NCI-H1092 (cell line): ENCODE data around the gene FRYL.
"Not testable (repeated sequence)": the region's sequence is repeated elsewhere in the genome, so short reads cannot be mapped to it uniquely, and the experiment has no call there.

Source experiments
- DNase-seq: peaks from one replicate; lab custom pipeline; 2025; lab: John Stamatoyannopoulos, UW

FRYL gene

GRCh38 chr4:48779998-48780864, at the start of gene FRYL:
Gene FRYL, minus strand, starts transcription at chr4:48780279. Its CDS starts 145,869 bp downstream, at chr4:48634410.
- DNase-seq, result peak; percentile 99

DNA sequence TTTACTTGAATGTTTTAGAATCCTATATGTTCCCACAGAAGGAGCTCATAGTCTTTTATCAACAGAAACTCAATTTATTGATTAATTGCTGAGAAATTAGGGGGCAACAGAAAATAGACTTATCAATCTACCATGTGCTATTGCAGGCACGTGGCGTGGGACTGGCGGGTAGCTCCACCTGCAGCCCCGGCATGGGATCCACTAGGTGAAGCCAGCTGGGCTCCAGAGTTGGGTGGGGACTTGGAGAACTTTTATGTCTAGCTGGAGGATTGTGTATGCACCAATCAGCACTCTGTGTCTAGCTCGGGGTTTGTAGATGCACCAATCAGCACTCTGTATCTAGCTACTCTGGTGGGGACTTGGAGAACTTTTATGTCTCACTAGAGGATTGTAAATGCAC, 47.5 kb upstream of the FRYL start:
- DNase-seq, result no peak

DNA sequence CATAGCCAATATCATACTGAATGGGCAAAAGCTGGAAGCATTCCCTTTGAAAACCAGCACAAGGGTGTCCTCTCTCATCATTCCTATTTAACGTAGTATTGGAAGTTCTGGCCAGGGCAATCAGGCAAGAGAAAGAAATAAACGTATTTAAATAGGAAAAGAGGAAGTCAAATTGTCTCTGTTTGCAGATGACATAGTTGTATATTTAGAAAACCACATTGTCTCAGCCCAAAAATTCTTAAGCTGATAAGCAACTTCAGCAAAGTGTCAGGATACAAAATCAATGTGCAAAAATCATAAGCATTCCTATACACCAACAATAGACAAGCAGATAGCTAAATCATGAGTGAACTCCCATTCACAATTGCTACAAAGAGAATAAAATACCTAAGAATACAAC, 41.4 kb upstream of the FRYL start:
- not testable (repeated sequence) for DNase-seq

DNA sequence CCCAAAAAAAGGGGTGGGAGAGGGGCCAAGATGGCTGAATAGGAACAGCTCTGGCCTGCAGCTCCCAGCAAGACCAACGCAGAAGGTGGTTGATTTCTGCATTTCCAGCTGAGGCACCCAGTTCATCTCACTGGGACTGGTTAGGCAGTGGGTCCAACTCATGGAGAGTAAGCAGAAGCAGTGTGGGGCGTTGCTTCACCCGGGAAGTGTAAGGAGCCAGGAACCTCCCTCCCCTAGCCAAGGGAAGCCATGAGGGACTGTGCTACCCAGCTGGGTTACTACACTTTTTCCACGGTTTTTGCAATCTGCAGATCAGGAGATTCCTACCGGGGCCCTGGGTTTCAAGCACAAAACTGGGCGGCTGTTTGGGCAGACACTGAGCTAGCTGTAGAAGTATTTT, 36.9 kb upstream of the FRYL start:
- DNase-seq, result no peak

DNA sequence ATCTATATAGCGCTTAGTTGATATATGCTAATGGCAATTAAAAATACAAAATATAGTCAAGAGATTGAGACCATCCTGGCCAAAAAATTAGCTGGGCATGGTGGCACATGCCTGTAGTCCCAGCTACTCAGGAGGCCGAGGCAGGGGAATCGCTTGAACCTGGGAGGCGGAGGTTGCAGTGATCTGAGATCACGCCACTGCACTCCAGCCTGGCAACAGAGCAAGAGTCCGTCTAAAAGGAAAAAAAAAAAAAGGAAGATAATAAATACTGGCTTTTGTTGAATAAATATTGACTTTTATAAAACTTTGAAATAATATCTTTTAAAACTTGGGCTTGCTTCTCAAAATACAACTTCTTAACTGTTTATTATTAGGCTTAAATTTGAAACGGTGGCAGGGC, 36.2 kb upstream of the FRYL start:
- not testable (repeated sequence) for DNase-seq

DNA sequence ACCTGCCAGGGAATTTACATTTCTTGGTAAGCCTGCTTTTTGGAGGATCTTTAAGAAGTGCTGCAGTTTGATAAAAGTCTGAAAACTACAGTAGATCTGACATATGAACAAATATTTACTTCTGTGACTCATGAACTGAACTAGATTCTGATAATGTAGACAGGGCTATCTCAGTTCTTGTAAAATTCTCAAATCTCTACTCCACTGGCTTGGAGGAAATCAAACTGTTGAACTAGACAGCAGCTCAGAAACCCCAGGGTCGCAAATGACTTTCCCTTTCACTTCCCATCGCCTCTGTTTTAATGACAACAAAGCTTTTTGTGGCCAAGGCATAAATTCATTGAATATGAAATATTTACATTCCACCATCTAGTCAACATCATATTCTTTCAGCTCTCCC, 35.4 kb upstream of the FRYL start:
- DNase-seq, result no peak

DNA sequence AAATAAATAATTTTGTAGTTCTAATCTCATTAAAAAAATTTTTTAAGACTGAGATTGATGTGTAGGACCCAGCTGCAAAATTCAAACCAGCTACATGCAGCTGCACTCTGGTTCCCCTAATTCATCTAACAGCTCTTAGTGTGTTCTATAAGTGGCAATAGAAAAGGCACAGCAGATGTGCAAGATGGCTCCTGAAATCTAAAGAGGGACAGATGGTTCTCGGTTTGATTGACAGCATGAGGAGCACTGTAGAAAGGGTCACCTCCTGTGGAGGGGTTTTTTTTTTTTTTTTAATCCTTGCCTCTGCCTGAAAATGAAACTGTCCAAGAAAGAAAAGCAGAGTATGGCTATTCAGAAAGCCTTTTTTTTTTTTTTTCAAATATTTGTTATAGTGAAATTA, 33.9 kb upstream of the FRYL start:
- DNase-seq, result peak; percentile 43

GRCh38 chr4:48812866-48813265, 32.8 kb upstream of the FRYL start:
- DNase-seq, result no peak

DNA sequence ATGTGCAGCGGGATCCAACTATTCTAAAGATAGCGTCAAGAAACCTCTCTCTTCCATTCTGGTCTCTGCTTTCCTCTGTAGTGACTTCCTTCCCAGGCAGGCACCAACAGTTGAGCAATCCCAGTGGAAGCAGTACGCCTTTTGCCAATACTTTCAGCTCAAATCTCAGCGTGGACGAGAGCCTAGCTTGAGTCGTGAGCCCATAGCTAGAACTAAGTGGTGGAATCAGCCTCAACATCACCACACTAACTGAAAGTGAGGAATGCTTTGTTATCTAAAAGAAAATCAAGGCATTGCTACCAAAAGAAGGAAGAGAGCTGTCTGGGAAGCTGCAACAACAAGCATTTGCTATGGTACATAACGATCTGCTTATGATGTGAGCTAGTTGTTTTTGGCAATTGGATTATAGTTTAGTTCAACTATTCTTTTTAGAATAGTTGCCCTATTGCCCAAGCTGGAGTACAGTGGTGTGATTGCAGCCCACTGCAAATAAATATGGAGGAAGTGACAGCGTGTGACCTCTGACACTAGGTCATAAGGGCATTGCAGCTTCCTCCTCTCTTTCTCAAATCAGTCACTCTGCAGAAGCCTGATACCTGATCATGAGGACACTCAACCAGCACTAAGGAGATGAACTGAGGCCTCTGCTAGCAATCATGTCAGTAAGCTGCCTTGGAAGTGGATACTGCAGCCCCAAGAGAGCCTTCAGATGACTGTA, 24.7 kb upstream of the FRYL start:
- DNase-seq, result no peak

DNA sequence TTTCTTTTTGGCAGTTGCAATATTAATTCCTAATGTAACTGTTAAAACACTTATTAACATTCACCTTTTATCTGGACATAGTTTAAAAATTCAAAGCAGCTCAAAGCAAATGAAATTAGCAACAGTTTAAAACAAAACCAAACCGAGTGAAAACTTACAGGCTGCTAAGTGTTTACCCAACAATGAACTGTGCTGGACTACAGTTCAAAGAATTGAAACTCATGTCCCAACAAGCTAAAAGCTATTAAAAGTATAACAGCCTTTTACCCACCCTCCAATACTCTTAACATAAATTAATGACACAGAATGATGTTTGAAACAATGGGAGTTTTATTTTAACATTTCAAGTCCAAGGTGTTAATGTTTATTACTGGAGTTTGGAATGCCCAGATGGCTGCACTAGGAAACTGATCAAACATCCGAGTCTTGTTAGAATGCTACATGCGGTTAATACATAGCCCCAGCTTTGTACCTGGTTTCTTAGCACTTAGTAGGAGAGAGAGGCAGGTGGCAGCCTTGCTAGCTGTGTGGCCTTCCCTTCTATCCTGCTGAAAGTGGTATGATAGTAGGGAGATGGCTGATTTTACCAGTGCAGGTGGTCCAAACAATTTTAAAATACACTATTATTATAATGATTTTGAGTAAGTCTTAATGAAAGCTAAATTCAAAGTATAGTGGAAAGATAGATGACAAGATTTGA, 21.1 kb upstream of the FRYL start:
- no peak for DNase-seq

GRCh38 chr4:48800155-48800554, 20.1 kb upstream of the FRYL start:
- not testable (repeated sequence) for DNase-seq

GRCh38 chr4:48799157-48799556, 19.1 kb upstream of the FRYL start:
- no peak for DNase-seq

DNA sequence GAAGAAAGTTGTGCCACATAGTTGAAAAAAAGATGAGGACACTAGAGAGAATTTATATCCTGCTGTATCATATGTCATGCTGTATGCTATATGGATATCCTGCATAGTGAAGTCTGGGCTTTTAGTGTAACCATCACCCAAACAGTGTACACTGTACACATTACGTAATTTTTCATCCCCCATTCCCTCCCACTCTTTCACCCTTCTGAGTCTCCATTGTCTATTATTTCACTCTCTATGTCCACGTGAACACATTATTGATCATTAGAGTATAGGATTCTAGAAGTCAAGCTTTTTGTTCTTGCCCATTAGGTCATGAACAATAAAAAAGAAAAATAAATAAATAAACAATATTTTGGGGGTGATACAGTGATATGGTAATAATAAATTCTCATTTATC, 18.0 kb upstream of the FRYL start:
- DNase-seq, result no peak

DNA sequence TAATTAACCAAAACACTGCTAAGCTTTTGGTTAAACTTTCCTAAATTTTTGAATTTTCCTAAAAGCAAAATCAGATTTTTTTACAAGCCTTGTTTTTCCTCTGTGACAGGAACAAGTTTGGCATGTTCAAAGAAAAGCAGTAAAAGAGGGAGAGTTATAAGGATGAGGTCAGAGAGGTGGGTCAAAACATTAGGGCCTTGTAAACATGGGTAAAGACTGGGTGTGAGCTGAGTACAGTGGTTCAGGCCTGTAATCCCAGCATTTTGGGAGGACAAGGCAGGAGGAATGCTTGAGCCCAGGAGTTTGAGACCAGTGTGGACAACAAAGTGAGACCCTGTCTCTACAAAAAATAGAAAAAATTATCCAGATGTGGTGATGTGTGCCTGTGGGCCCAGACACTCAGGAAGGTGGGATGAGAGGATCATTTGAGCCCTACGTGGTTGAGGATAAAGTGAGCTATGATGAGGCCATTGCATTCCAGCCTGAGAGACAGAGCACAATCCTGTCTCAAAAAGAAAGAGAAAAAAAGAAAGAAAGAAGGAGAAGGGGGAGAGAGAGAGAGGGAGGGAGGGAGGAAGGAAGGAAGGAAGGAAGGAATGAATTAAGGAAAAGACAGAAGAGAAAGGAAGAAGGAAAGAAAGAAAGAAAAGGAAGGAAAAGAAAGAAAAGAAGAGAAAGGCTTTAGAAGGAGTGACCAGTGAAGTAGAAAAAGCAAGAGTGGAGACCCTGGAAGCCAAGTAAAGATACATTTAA, 17.0 kb upstream of the FRYL start:
- no peak for DNase-seq

- no peak for DNase-seq
These were observed 16.3 kb upstream of the FRYL start for GRCh38 chr4:48796191-48796926.

DNA sequence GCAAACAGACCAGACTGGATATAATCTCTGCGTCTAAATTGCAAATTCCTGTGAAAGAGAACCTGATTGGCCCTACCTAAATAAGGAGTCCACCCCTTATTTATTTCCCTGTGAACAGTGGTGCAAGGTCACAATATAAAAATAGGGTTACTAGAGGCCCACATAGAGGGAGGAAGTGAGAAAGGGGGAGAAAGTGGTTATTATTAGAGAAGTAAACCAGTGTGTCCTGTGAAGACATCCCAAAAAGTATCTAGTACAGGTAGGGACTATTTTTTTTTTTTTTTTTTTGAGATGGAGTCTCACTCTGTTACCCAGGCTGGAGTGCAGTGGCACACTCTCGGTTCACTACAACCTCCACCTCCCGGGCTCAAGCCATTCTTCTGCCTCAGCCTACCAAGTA, 15.0 kb upstream of the FRYL start:
- DNase-seq, result no peak

DNA sequence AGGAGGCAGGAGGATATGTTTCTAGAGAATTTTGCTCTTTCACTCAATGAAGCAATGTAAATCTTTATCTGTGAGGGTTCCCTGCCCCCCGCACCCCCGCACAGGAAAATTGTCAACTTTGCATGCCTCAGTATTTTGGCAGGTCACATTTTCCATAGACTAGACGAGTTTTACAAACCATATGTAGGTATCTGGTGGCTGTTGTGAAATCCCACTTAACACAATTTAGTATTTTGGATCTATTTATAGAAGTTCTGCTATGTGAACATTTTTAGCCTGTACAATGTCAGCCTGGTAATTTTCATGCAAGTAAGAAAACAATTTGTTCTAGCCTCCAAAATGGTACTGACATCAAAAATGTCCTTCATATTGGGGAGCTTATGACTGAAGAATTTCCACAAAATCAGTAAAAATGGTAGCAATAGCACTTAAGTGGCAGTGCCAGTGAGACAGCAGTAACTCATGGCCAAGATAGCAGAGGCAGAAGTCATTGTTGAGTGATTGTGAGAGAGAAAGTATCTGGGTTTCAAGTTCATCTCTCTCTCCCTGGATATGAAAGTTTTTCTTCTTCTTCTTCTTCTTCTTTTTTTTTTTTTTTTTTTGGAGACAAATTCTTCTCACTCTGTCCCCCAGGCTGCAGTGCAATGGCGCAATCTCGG, 12.4 kb upstream of the FRYL start:
- DNase-seq, result no peak

- DNase-seq, result no peak
These were observed 11.2 kb upstream of the FRYL start for GRCh38 chr4:48791313-48791712.

GRCh38 chr4:48790561-48790960, 10.5 kb upstream of the FRYL start:
- DNase-seq, result no peak

- DNase-seq, result no peak
These were observed 7.0 kb upstream of the FRYL start for GRCh38 chr4:48787056-48787455.

GRCh38 chr4:48786549-48786948, 6.5 kb upstream of the FRYL start:
- no peak for DNase-seq
